A673 (cell line): ENCODE results near the gene TRMT112.

Source experiments
- CTCF ChIP-seq: fragments of 300-800, 200-600 bp; sonication (generic); conservative IDR thresholded peaks from 2 replicates; pipeline ENCODE4 v1.5.1; 2017; ENCODE audit warnings: low read depth, mild to moderate bottlenecking, antibody characterized with exemption, low read length, moderate library complexity, mixed read lengths
- EZH2 ChIP-seq: fragments of 200-600 bp; sonication (generic); IDR thresholded peaks from 2 replicates; pipeline ENCODE4 v1.6.1; 2017; ENCODE audit warnings: borderline replicate concordance, low read depth, mild to moderate bottlenecking, mixed read lengths, antibody characterized with exemption, low read length; ENCODE audit not compliant: poor library complexity, severe bottlenecking

GRCh38 chr11:64304032-64304315 lies 13.4 kb downstream of the TRMT112 start:
- TF ChIP-seq CTCF (no peak), EZH2 (no peak)
